ENCODE results near the gene ATG5. TPM values are rescaled to one million over a fixed set of nuclear protein-coding genes. Genes with fewer than 3 reads are reported as not detected.

ATG5 gene
- polyA plus RNA-seq, 4 donors, result 24.1 to 36.4 (median 33.5) TPM

GRCh38 chr6:106170030-106170791, 155.3 kb downstream of the ATG5 start:
- H3K27ac ChIP-seq (ENCODE audit: low read depth in 1 of 3, low read length in 2 of 3), result no peak overlapping the region
- no peak for FAIRE-seq
- H3K4me1 ChIP-seq (ENCODE audit: control insufficient read depth in 3 of 3, insufficient read depth in 2 of 3, low read depth in 1 of 3, low read length in 2 of 3), result no peaks in the 10 kb centered on the region
- no peak overlapping the region for H3K4me3 ChIP-seq (ENCODE audit: low read depth in 1 of 3, low read length in 3 of 3)
- DNase-seq, result no peak
- no peaks in the 10 kb centered on the region for H3K36me3 ChIP-seq (ENCODE audit: control insufficient read depth in 3 of 3, insufficient read depth in 2 of 3, low read depth in 1 of 3, low read length in 3 of 3)
- H3K9me3 ChIP-seq (ENCODE audit: control insufficient read depth in 2 of 2, insufficient read depth in 1 of 2, low read depth in 1 of 2, low read length in 1 of 2), result no peaks in the 10 kb centered on the region
- WGBS, 3 donors, result 91 to 96% (median 96%) methylated on average over 5 of the region's 5 CpGs
- no peaks in the 10 kb centered on the region for H3K27me3 ChIP-seq (ENCODE audit: control insufficient read depth in 3 of 3, insufficient read depth in 3 of 3, low read length in 3 of 3)

- 88 to 96% (median 89%) methylated on average over 5 of the region's 5 CpGs for WGBS, 3 donors
- Histone ChIP-seq H3K4me1 (ENCODE audit: control insufficient read depth in 3 of 3, insufficient read depth in 2 of 3, low read depth in 1 of 3, low read length in 2 of 3) (peaks cover 0 to 2% (median 0%) of the 10 kb centered on the region in 3 donors), H3K36me3 (ENCODE audit: control insufficient read depth in 3 of 3, insufficient read depth in 2 of 3, low read depth in 1 of 3, low read length in 3 of 3) (no peaks in the 10 kb centered on the region), H3K4me3 (ENCODE audit: low read depth in 1 of 3, low read length in 3 of 3) (no peak overlapping the region), H3K27ac (ENCODE audit: low read depth in 1 of 3, low read length in 2 of 3) (no peak overlapping the region), H3K27me3 (ENCODE audit: control insufficient read depth in 3 of 3, insufficient read depth in 3 of 3, low read length in 3 of 3) (no peaks in the 10 kb centered on the region), H3K9me3 (ENCODE audit: control insufficient read depth in 2 of 2, insufficient read depth in 1 of 2, low read depth in 1 of 2, low read length in 1 of 2) (no peaks in the 10 kb centered on the region)
- FAIRE-seq (no peak), DNase-seq (no peak)
These were observed 156.0 kb downstream of the ATG5 start for GRCh38 chr6:106169517-106169916.

GRCh38 chr6:106168097-106168888, 157.3 kb downstream of the ATG5 start:
- H3K4me1 ChIP-seq (ENCODE audit: control insufficient read depth in 3 of 3, insufficient read depth in 2 of 3, low read depth in 1 of 3, low read length in 2 of 3), result peaks cover 0 to 5% (median 2%) of the 10 kb centered on the region in 3 donors
- peak overlapping the region in 1 of 3 donors; percentile 29 for H3K27ac ChIP-seq (ENCODE audit: low read depth in 1 of 3, low read length in 2 of 3)
- FAIRE-seq (no peak), DNase-seq (no peak)
- no peak overlapping the region for H3K4me3 ChIP-seq (ENCODE audit: low read depth in 1 of 3, low read length in 3 of 3)
- no peaks in the 10 kb centered on the region for H3K9me3 ChIP-seq (ENCODE audit: control insufficient read depth in 2 of 2, insufficient read depth in 1 of 2, low read depth in 1 of 2, low read length in 1 of 2)
- 93 to 95% (median 93%) methylated on average over 15 of the region's 15 CpGs for WGBS, 3 donors
- no peaks in the 10 kb centered on the region for H3K36me3 ChIP-seq (ENCODE audit: control insufficient read depth in 3 of 3, insufficient read depth in 2 of 3, low read depth in 1 of 3, low read length in 3 of 3)
- no peaks in the 10 kb centered on the region for H3K27me3 ChIP-seq (ENCODE audit: control insufficient read depth in 3 of 3, insufficient read depth in 3 of 3, low read length in 3 of 3)

GRCh38 chr6:106167096-106167814, 158.3 kb downstream of the ATG5 start:
- Histone ChIP-seq H3K27ac (ENCODE audit: low read depth in 1 of 3, low read length in 2 of 3) (peak overlapping the region in 1 of 3 donors; percentile 52), H3K27me3 (ENCODE audit: control insufficient read depth in 3 of 3, insufficient read depth in 3 of 3, low read length in 3 of 3) (no peaks in the 10 kb centered on the region), H3K9me3 (ENCODE audit: control insufficient read depth in 2 of 2, insufficient read depth in 1 of 2, low read depth in 1 of 2, low read length in 1 of 2) (no peaks in the 10 kb centered on the region), H3K4me3 (ENCODE audit: low read depth in 1 of 3, low read length in 3 of 3) (no peak overlapping the region), H3K4me1 (ENCODE audit: control insufficient read depth in 3 of 3, insufficient read depth in 2 of 3, low read depth in 1 of 3, low read length in 2 of 3) (peaks cover 0 to 8% (median 7%) of the 10 kb centered on the region in 3 donors), H3K36me3 (ENCODE audit: control insufficient read depth in 3 of 3, insufficient read depth in 2 of 3, low read depth in 1 of 3, low read length in 3 of 3) (no peaks in the 10 kb centered on the region)
- DNase-seq, result no peak
- 67 to 84% (median 75%) methylated on average over 6 of the region's 6 CpGs for WGBS, 3 donors
- no peak for FAIRE-seq

GRCh38 chr6:106165885-106166485, 159.6 kb downstream of the ATG5 start:
- Histone ChIP-seq H3K4me1 (ENCODE audit: control insufficient read depth in 3 of 3, insufficient read depth in 2 of 3, low read depth in 1 of 3, low read length in 2 of 3) (peaks cover 0 to 8% (median 7%) of the 10 kb centered on the region in 3 donors), H3K27ac (ENCODE audit: low read depth in 1 of 3, low read length in 2 of 3) (peak overlapping the region in 1 of 3 donors; percentile 18), H3K27me3 (ENCODE audit: control insufficient read depth in 3 of 3, insufficient read depth in 3 of 3, low read length in 3 of 3) (no peaks in the 10 kb centered on the region), H3K36me3 (ENCODE audit: control insufficient read depth in 3 of 3, insufficient read depth in 2 of 3, low read depth in 1 of 3, low read length in 3 of 3) (no peaks in the 10 kb centered on the region), H3K9me3 (ENCODE audit: control insufficient read depth in 2 of 2, insufficient read depth in 1 of 2, low read depth in 1 of 2, low read length in 1 of 2) (no peaks in the 10 kb centered on the region), H3K4me3 (ENCODE audit: low read depth in 1 of 3, low read length in 3 of 3) (no peak overlapping the region)
- 87 to 89% (median 87%) methylated on average over 3 of the region's 3 CpGs for WGBS, 3 donors
- FAIRE-seq (no peak), DNase-seq (peak in 1 of 2 donors; percentile 20)

GRCh38 chr6:106163966-106164877, 161.3 kb downstream of the ATG5 start:
- Histone ChIP-seq H3K4me3 (ENCODE audit: low read depth in 1 of 3, low read length in 3 of 3) (no peak overlapping the region), H3K36me3 (ENCODE audit: control insufficient read depth in 3 of 3, insufficient read depth in 2 of 3, low read depth in 1 of 3, low read length in 3 of 3) (no peaks in the 10 kb centered on the region), H3K4me1 (ENCODE audit: control insufficient read depth in 3 of 3, insufficient read depth in 2 of 3, low read depth in 1 of 3, low read length in 2 of 3) (peaks cover 0 to 8% (median 7%) of the 10 kb centered on the region in 3 donors), H3K9me3 (ENCODE audit: control insufficient read depth in 2 of 2, insufficient read depth in 1 of 2, low read depth in 1 of 2, low read length in 1 of 2) (no peaks in the 10 kb centered on the region), H3K27me3 (ENCODE audit: control insufficient read depth in 3 of 3, insufficient read depth in 3 of 3, low read length in 3 of 3) (no peaks in the 10 kb centered on the region), H3K27ac (ENCODE audit: low read depth in 1 of 3, low read length in 2 of 3) (peak overlapping the region; percentile 35 to 91 (median 63))
- 56 to 78% (median 56%) methylated on average over 17 of the region's 17 CpGs for WGBS, 3 donors
- FAIRE-seq (no peak), DNase-seq (peak in 1 of 2 donors; percentile 14)

GRCh38 chr6:106163446-106163965, 162.1 kb downstream of the ATG5 start:
- H3K27me3 ChIP-seq (ENCODE audit: control insufficient read depth in 3 of 3, insufficient read depth in 3 of 3, low read length in 3 of 3), result no peaks in the 10 kb centered on the region
- no peak overlapping the region for H3K4me3 ChIP-seq (ENCODE audit: low read depth in 1 of 3, low read length in 3 of 3)
- H3K9me3 ChIP-seq (ENCODE audit: control insufficient read depth in 2 of 2, insufficient read depth in 1 of 2, low read depth in 1 of 2, low read length in 1 of 2), result no peaks in the 10 kb centered on the region
- peaks cover 0 to 8% (median 7%) of the 10 kb centered on the region in 3 donors for H3K4me1 ChIP-seq (ENCODE audit: control insufficient read depth in 3 of 3, insufficient read depth in 2 of 3, low read depth in 1 of 3, low read length in 2 of 3)
- FAIRE-seq (no peak), DNase-seq (peak in 1 of 2 donors; percentile 41)
- WGBS, 3 donors, result 25 to 40% (median 26%) methylated on average over 7 of the region's 7 CpGs
- peak overlapping the region; percentile 35 to 91 (median 63) for H3K27ac ChIP-seq (ENCODE audit: low read depth in 1 of 3, low read length in 2 of 3)
- H3K36me3 ChIP-seq (ENCODE audit: control insufficient read depth in 3 of 3, insufficient read depth in 2 of 3, low read depth in 1 of 3, low read length in 3 of 3), result no peaks in the 10 kb centered on the region
